GM19328 (cell line): ENCODE results near the gene SERTAD2.

ENCODE experiments used
- ATAC-seq: cut with Tn5 transposase; IDR thresholded peaks from one replicate; pipeline ENCODE4 v1.9.1; 2021; ENCODE audit warnings: mild to moderate bottlenecking, moderate library complexity; ENCODE audit not compliant: unreplicated experiment

The SERTAD2 gene, protein sequence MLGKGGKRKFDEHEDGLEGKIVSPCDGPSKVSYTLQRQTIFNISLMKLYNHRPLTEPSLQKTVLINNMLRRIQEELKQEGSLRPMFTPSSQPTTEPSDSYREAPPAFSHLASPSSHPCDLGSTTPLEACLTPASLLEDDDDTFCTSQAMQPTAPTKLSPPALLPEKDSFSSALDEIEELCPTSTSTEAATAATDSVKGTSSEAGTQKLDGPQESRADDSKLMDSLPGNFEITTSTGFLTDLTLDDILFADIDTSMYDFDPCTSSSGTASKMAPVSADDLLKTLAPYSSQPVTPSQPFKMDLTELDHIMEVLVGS

DNA sequence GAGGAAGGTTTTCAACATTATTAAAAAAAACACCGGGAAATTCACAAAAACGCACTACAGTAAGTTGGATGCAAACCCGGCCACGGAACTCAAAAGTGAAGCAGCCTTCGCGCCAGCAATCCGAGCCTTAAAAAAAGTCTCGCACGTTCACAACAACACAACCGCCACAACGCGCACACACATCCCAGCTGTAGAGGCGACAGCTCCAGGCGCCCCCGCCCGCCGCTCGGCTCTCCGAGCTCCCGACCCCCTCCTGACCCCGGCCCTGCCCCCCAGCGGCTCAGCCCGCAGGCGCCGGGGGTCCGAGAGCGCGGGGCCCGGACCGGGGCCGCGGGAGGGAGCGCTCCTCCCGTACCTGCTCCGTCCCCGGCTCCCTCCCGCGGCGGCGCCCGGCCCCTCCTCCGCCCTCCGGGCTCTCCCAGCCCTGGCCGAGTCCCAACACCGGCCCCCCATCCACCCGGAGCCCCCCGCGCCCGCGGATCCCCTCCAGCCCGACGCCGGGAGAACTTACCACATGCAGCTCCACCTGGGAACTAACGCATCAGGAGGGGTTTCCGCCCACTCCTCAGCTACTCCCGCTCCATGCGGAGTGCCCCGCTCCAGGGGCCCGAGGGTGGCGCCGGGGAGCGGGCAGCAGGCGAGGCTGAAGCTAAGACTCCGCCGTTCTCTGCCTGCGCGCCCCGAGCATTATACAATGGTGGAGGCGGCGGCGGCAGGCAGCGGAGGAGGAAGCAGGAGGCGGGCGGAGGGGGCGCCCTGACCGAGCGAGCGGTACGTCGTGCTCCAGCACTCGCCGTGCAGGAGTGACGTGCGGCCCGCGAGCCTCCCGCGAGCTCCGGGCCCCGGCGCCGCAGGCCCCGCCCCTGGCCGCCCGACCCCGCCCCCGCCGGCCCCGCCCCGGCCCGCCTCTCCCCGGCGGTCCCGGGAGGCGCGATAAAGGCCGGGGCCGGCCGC, at the start of gene SERTAD2:
Gene SERTAD2 (minus strand): TSS at position 805 of the 954 bp plus-strand sequence. CDS start 17,042 bp downstream, outside the sequence.
- peak; percentile 68 for ATAC-seq

DNA sequence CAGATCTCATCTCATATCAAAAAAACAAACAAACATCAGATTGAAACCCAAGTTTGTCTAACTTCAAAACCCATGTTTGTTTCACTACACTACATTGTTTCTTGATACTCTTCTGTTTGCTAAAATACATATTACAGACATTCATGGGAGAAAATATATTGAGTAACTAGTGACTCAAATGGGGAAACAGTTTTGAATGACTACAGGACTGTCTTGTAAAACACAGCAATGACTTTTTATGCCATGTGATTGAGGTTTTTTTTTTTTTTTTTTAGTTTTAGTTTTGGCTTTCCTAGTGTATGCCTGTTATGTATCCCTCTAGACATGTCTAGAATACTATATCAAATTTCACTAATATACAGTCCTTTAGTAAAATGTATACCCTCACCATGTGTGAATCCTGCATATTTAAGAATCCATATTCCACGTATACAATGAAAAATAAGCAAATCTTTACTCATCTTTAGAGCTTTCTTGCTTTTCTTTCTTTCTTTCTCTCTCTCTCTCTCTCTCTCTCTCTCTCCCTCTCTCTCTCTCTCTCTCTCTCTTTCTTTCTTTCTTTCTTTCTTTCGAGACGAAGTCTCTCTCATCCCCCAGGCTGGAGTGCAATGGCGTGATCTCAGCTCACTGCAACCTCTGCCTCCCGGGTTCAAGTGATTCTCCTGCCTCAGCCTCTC, 46.6 kb upstream of the SERTAD2 start:
- ATAC-seq, result no peak

DNA sequence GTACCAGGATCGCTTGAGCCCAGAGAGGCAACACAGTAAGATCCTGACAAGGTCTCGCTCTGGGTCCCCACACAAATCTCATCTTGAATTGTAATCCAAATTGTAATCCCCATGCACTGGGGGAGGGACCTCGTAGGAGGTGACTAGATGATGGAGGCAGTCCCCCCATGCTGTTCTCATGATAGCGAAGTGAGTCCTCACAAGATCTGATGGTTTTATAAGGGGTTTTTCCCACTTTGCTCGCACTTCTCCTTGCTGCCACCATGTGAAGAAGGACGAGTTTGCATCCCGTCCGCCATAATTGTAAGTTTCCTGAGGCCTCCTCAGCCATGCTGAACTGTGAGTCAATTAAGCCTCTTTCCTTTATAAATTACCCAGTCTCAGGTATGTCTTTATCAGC, 46.0 kb upstream of the SERTAD2 start:
- no peak for ATAC-seq

DNA sequence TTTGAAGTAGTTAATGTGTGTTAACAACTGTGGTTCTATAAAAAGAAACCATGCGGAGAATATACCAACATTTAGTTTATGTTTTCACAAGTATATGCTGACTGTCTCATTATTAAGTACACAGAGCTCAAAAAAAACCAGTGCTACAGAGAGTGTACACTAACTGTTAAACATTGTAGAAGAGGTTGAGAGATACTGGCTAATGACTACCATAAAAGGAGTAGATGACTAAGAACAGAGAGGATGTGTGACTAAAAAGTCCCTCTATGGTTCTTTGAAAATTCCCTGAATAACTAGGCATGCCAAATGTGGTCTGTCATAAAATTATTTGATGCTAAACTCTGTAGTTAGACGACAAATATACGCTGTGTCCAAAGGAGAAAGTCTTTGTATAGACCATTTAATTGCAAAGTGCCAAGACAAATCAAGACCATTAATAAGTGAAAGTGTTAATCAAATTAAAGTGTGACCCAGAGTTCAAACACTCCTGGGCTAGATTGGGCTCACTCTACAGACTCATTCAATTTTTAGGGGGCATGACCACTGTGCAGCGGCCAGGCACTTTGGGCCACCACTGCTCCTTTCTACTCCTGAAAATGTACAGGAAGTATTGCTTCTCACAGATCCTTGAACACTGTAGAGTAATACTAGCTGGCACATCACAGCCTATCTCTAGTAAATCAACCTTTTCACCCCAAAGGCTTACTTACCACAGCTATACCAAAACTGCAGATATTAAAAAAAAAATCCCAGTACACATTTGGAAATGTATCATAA, 45.1 kb upstream of the SERTAD2 start:
- ATAC-seq, result peak; percentile 72

DNA sequence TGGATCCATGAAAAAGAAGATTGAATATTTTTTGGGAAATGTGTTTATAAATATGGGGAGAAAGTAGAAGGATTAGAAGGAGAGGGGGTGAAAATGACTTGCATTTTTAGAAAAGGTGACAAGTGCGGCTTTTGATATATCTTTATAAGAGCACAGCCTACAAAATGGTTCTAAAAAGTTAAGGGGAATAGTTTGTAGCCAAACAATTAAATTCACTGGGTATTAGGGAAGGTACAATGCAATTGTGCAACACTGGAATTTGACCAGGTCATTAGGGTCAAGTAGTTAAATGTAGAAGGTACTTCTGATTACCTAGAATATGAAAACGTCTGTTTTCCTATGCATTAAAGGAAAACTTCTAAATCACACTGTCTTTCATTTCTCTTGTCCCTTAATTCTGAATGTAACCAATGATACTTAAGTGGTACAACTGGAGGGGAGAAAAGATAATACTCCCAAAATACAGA, 44.5 kb upstream of the SERTAD2 start:
- ATAC-seq, result no peak

DNA sequence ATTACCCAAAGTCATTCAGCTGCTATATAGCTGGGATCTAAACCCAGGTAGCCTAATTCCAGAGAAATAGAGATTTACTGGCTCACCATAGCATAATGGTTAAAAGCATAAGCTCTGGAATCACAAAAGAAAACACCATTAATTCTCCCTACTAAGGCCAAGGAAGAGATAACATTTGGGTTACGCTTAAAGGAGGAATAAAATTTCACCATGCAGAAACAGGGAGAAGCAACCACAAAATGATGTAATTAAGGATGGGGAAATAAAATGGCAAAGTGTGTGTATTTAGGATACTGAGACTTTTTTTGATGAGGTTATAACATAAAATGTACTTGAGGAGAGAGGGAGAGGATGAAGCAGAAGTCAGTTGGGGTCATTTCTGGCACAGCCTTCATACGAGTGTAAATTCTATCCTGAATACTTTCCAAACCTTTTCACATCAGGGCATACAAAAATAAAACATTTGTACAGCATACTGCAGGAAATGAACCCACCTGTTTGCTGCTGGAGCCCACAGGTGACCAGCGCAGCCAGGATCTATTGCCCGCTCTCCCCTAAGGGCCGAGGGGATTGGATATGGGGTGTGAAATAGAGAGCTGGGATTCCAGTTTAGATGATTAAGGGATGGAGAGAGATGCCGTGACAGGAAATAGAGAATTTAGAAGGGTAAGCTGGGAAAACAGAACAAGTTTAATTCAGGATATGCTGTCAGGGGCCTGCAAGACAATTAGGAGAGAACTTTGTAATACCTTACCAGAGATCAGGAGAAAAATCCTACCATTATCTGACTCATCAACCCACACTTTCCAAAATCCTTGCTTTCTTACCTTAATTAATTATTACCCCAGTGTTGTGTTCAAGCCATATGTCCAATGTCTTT, 43.8 kb upstream of the SERTAD2 start:
- ATAC-seq, result no peak

DNA sequence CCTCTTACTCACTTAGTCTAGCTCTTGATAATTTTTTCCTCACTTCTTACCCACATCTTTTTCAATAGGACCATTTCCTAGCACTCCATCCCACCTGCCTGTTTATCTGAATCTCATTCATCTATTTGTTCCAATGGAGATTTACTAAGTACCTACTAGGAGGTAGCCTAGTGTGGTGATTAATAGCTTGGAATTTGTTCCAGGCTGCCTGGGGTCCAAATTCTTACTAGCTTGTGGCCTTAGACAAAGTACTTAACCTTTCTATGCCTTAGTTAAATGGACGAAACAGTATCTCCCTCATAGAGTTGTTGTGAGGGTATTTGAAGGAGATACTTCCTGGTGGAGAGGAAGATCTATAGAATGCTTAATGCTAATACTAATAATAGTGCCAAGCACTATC, 42.9 kb upstream of the SERTAD2 start:
- no peak for ATAC-seq

DNA sequence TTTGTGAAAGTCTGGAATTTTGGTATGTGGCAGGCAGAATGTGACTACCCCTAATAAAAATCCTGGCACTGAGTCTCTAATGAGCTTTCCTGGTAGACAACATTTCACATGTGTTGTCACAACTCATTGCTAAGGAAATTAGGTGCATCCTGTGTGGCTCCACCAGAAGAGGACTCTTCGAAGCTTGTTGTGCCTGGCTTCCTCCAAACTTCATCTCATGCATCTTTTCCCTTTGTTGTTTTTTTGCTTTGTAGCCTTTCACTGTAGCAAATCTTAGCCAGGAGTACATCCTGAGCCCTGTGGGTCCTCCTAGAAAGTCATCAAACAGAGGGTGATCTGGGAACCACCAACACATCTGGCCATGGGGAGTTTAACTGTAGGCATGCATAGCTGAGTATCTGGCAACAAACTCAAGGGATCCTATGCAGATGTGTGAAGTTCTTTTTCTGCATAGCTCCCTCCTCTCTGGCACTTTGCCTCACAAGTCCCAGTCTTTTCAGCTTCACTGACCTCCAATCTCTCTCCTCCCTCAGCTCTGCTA, 42.1 kb upstream of the SERTAD2 start:
- ATAC-seq, result no peak

DNA sequence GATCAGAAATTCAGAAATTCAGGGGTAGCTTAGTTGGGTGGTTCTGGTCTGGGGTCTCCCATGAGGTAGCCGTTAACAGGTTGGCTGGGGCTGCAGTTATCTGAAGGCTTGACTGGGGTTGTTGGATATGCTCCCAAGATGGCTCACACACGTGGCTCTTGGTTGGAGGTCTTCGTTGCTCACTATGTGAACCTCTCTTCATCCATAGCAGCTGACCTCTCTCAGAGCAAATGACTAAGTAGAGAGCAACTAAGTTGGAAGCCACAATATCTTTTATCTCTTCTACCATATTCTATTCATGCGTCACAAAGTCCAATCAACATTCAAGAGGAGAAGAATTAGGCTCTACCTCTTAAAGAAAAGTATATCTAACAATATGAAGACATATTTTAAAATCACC, 38.7 kb upstream of the SERTAD2 start:
- ATAC-seq, result no peak

DNA sequence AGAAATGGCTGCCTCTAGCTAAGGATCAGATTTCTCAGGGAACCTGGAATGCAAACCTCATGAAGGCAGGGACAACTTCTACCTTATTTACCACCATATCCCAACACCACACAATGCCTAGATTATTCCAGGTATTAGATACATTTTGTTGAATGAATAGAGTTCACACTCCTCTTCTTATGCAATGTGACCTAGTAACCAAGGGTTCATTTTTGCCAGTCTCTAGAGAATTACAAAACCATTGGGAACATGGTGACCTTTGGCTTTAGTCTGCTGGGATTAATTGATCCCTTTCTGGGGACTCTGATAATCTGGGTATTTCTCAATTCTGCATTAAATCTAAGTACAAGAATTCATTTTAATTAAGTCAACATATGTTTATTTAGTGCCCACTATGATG, 35.2 kb upstream of the SERTAD2 start:
- no peak for ATAC-seq

DNA sequence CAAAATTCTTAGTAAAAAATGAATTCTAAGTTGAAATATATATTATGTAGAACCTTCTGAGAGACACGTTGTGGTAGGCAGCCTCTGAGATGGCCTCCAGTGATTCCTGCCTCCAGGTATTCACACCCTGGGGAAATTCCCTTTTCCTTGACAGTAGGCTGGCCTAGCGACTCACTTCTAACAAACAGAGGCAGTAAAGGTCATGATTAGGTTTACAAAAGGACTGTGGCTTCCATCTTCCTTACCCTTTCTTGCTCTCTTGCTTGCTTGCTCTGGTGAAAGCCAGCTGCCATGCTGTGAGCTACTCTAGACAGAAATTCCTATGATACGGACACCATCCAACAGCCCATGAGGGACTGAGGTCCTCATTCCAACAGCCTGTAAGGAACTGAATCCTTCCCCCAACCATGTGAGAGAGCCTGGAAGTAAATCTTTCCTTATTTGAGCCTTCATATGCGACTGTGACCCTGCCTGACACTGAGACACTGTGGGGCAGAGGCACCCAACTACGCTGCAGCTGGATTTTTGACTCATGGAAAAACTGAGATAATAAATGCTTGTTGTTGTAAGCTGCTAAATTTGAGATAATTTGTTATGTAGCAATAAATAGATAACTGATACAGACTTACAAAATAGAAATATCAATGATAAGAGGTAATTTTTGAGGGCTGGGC, 32.7 kb upstream of the SERTAD2 start:
- ATAC-seq, result no peak

DNA sequence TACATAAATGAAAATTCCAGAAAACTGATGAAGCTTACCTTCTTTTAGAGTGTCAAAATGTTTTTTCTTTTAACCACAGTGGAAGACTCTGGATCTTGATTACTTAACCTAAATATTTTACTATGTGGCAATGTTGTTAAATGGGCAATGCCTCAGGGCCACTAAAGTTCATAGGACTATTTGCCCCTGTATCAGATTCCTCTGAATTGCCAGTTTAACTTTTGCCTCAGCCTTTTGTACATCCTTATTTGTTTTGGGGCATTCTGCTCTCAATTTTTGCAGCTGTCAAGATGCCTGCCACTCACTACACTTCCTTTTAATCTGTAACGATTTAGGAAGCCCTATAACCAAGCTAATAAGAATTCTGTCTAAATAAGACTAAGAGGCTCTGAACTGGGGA, 31.7 kb upstream of the SERTAD2 start:
- no peak for ATAC-seq

DNA sequence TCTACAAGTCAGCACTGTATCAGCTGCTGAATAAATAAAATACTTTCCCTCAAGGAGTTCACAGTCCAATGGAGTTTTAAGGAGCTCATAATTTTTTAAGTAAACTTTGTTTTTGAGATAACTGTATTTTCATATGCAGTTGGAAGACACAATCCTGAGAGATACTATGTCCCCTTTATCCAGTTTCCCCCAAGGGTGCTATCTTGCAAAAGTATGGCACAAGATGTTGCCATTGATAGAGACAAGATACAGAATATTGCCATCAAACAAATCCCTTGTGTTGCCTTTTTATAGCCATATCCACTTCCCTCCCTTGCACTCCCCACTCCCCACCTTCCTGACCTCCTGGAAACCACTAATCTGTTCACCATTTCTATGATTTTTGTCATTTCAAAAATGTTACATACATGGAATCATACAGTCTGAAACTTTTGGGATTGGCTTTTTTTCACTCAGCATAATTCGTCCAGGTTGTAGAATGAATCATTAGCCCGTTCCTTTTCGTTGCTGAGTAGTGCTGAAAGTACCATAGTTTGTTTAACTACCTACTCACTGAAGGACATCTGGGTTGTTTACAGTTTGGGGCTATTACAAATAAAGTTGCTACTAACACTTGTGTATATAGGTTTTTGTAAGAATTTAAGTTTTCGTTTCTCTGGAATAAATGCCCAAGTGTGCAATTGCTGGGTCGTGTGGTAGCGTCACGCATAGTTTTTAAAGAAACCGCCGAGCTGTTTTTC, 30.2 kb upstream of the SERTAD2 start:
- ATAC-seq, result no peak

DNA sequence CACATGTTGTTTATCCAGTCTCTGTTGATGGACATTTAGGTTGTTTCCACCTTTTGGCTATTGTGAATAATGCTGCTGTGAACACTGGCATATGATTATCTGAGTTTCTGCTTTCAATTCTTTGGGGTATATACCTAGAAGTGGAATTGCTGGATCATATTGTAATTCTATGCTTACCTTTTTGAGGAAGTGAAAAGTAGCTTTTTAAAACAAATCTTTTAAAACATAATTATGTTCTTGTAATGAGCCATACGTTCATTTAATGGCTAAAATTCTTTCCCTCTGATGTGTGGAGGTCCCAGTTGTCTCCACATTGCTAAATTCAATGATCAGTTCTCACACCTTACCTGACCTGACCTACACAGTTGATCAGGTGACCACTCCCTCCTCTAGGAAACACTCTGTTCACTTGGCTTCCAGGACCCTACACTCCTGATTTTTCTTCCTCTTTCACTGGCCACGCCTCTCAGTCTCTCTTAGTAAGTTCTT, 27.8 kb upstream of the SERTAD2 start:
- no peak for ATAC-seq

DNA sequence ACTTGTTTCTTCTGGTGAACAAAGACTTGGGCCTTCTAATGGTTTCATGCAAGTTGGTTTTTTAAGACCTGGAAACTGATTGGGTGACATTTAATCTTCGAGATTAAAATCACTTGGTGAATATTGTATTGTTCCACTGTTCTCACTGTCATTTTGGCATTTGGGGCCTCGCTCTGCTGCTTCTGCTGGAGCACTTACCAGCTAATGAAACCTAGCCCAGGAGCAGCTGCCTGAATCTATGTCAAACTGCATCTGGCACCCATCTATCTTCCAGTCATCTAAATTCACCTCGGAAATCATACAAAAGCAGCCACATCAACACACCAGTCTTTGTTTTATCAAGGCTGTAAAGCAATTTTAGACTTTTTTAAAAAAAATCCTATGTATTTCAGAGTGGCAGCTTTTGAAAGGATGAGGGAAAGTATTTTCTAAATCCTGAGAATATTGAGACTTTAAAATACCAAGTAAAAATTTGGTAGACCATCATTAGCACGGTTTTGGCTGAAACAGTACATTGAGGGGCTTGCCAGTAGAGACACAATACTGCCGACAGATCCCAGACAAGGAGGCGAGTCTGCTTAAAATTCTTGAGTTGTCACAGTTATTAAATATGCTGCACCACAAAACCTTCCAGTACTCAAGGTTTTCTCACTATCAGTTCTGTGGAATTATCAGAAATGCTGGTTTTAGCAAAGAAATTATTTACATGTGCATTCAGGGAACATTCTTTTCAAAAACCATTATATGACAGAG, 26.1 kb upstream of the SERTAD2 start:
- ATAC-seq, result no peak

DNA sequence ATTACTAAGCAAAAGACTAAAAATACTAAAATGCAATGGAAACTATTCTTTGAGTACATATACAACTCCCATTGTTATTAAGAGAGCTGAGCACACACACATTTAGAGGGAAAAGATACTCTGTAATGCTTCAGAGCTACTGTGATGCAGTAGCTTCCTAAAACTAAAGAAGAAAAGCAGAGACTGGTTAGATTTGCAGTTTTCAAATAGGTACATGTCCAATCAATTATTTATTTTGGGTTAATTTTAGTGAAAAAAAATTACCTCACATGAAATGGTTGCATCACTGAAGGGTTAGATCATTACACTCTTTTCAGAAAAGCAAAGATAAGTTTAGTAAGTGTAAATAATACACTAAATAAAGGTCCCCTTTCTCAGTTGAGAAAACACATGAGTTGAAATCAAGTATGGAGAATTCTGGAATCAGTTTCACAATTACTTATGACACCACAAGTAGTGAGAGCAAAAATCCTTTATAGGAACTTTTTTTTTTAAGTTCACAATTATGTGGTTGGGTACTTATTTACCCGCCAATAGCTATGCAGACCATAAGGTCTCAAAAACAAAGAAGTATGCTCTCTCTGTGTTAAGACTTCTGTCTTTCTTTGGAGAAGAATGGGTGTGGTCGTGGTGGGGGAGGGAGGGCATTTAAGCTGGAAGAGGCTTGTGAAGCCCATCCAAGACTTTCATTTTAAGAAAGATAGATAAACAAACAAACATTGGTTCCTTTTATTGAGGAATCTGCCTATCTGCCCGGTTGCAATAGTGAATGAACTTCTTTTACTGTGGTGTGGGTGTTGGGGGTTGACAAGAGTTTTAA, 25.3 kb upstream of the SERTAD2 start:
- ATAC-seq, result no peak
